Cardiac fibroblast (primary cell): ENCODE data around the gene GATAD1.
"Not testable (repeated sequence)": the region's sequence is repeated elsewhere in the genome, so short reads cannot be mapped to it uniquely, and the experiment has no call there.

Experiments
- DNase-seq, 2 donors: peaks; one replicate each; pipeline versions ENCODE4 v3.0.0 to v3.0.0-alpha.2; 2010; ENCODE audit warnings: low read depth in 2 of 2
- H3K4me3 ChIP-seq, 2 donors: replicated peaks in 1 of 2; 1 replicate in 1 of 2; 2 replicates in 1 of 2; pipeline ENCODE4 v1.5.1; 2011; ENCODE audit warnings: low read depth in 2 of 2, low read length in 2 of 2, mild to moderate bottlenecking in 2 of 2, moderate library complexity in 1 of 2
- CTCF ChIP-seq: IDR thresholded peaks from one replicate; pipeline ENCODE4 v1.5.1; 2011; ENCODE audit warnings: low read depth, mild to moderate bottlenecking, low read length, inconsistent platforms

Gene GATAD1

GRCh38 chr7:92466682-92467081, 19.4 kb downstream of the GATAD1 start:
- no peak for DNase-seq
- no peak overlapping the region for H3K4me3 ChIP-seq
- TF ChIP-seq CTCF: no peak

GRCh38 chr7:92468589-92468988, 21.3 kb downstream of the GATAD1 start:
- DNase-seq, H3K4me3 ChIP-seq: not testable (repeated sequence)

GRCh38 chr7:92473989-92474388, 26.7 kb downstream of the GATAD1 start:
- not testable (repeated sequence) for DNase-seq, H3K4me3 ChIP-seq

GRCh38 chr7:92475261-92475770, 28.0 kb downstream of the GATAD1 start:
- DNase-seq, H3K4me3 ChIP-seq: not testable (repeated sequence)

- DNase-seq, H3K4me3 ChIP-seq: not testable (repeated sequence)
These were observed 28.7 kb downstream of the GATAD1 start for GRCh38 chr7:92475851-92476590.

GRCh38 chr7:92477681-92478080, 30.4 kb downstream of the GATAD1 start, which contains the start of gene ERVW-1:
TSS of gene ERVW-1 (minus strand) at chr7:92477946. CDS start at chr7:92470381, 7,565 bp downstream.
- H3K4me3 ChIP-seq, DNase-seq: not testable (repeated sequence)

- TF ChIP-seq CTCF: no peak
- no peak for DNase-seq
- H3K4me3 ChIP-seq: no peak overlapping the region
These were observed 30.8 kb downstream of the GATAD1 start for GRCh38 chr7:92478095-92478494.

- H3K4me3 ChIP-seq: no peak overlapping the region
- no peak for DNase-seq
- TF ChIP-seq CTCF: no peak
These were observed 31.4 kb downstream of the GATAD1 start for GRCh38 chr7:92478711-92479110.

GRCh38 chr7:92479146-92479545, 31.9 kb downstream of the GATAD1 start:
- not testable (repeated sequence) for DNase-seq

GRCh38 chr7:92483624-92484023, 36.3 kb downstream of the GATAD1 start:
- H3K4me3 ChIP-seq, DNase-seq: not testable (repeated sequence)

More at GRCh38 chr7:92479146-92479545, 31.9 kb downstream of the GATAD1 start:
- not testable (repeated sequence) for H3K4me3 ChIP-seq

GRCh38 chr7:92484226-92484625, 36.9 kb downstream of the GATAD1 start:
- not testable (repeated sequence) for H3K4me3 ChIP-seq, DNase-seq
